HEK293T (cell line): ENCODE data around the gene NEIL1.

Experiments used
- CTCF ChIA-PET: fragments of 350-600 bp; formaldehyde crosslinking; extraction: SDS; loops from one replicate; lab custom pipeline; 2021; ENCODE audit warnings: antibody characterized with exemption, inconsistent platforms; lab: Yijun Ruan, JAX
- POLR2A ChIA-PET: fragments of 350-600 bp; formaldehyde crosslinking; extraction: SDS; loops from one replicate; lab custom pipeline; 2020; ENCODE audit warnings: antibody characterized with exemption, inconsistent platforms; lab: Yijun Ruan, JAX
- DNase-seq: peaks from one replicate; pipeline ENCODE4 v3.0.0; 2012; ENCODE audit warnings: mixed read lengths; ENCODE audit errors: extremely low spot score
- ELF4 ChIP-seq: fragments of 450-650 bp; IDR thresholded peaks from 2 replicates; pipeline ENCODE4 v1.6.1; 2017; ENCODE audit warnings: antibody characterized with exemption
- FOXK2 ChIP-seq: fragments of 450-650 bp; IDR thresholded peaks from 2 replicates; pipeline ENCODE4 v1.6.1; 2016; ENCODE audit warnings: mild to moderate bottlenecking
- FOXM1 ChIP-seq: fragments of 450-650 bp; IDR thresholded peaks from 2 replicates; pipeline ENCODE4 v1.6.1; 2017; ENCODE audit warnings: mild to moderate bottlenecking, borderline replicate concordance
- HDGF ChIP-seq: fragments of 450-650 bp; IDR thresholded peaks from 2 replicates; pipeline ENCODE4 v1.6.1; 2017; ENCODE audit warnings: antibody characterized with exemption, borderline replicate concordance
- NFRKB ChIP-seq: fragments of 450-650 bp; IDR thresholded peaks from 2 replicates; pipeline ENCODE4 v1.6.1; 2016; ENCODE audit warnings: mild to moderate bottlenecking, moderate library complexity

The NEIL1 gene

GRCh38 chr15:75397494-75397893 lies 50.7 kb downstream of the NEIL1 start:
- ChIA-PET POLR2A (interaction anchor here (0.8 to 2.4 kb wide), 2 partner anchors 29 to 57 kb away, joined by 3 to 6 read pairs; partner anchors contain the start of gene MAN2C1), CTCF (interaction anchor here (0.5 kb wide), 1 partner anchor 94 kb away, joined by 5 read pairs; no protein-coding TSS in a partner anchor)
- TF ChIP-seq NFRKB (no peak), HDGF (no peak)
- DNase-seq, result no peak

- CTCF ChIA-PET, result no interaction called here
- POLR2A ChIA-PET, result interaction anchor here (4.2 kb wide), 1 partner anchor 36 kb away, joined by 15 read pairs; the partner anchor contains the start of gene MAN2C1
- DNase-seq, result no peak
- TF ChIP-seq FOXM1 (no peak), ELF4 (no peak), FOXK2 (no peak)
These were observed 57.1 kb downstream of the NEIL1 start for GRCh38 chr15:75403892-75404291.
